Skeletal muscle cell (primary cell): Measurements from ENCODE around the gene NSD1.
"Not testable (repeated sequence)": the region's sequence is repeated elsewhere in the genome, so short reads cannot be mapped to it uniquely, and the experiment has no call there.

Experiments
- DNase-seq: peaks from one replicate; pipeline ENCODE4 v3.0.0-alpha.2; 2010; ENCODE audit warnings: low read depth
- H3K4me3 ChIP-seq: 2 replicates; pipeline ENCODE4 v1.5.1; 2011; ENCODE audit warnings: low read depth, mild to moderate bottlenecking, control low read depth, low read length, moderate library complexity

The NSD1 gene

GRCh38 chr5:177334781-177335700 is 201.5 kb downstream of the NSD1 start:
- no peak for DNase-seq
- no peak overlapping the region for H3K4me3 ChIP-seq

GRCh38 chr5:177335701-177336065 is 202.1 kb downstream of the NSD1 start:
- DNase-seq = no peak
- H3K4me3 ChIP-seq = no peak overlapping the region

- no peak overlapping the region for H3K4me3 ChIP-seq
- no peak for DNase-seq
Observed at GRCh38 chr5:177336112-177336511, 202.5 kb downstream of the NSD1 start.

GRCh38 chr5:177336603-177337494 is 203.3 kb downstream of the NSD1 start:
- DNase-seq = no peak
- no peak overlapping the region for H3K4me3 ChIP-seq

- H3K4me3 ChIP-seq = no peak overlapping the region
- DNase-seq = no peak
Observed at GRCh38 chr5:177338251-177339106, 204.9 kb downstream of the NSD1 start.

- no peak for DNase-seq
- H3K4me3 ChIP-seq = no peak overlapping the region
Observed at GRCh38 chr5:177339107-177339638, 205.6 kb downstream of the NSD1 start.

- H3K4me3 ChIP-seq, DNase-seq: not testable (repeated sequence)
Observed at GRCh38 chr5:177343000-177343399, 209.4 kb downstream of the NSD1 start.

- H3K4me3 ChIP-seq = no peak overlapping the region
- no peak for DNase-seq
Observed at GRCh38 chr5:177343777-177344176, 210.2 kb downstream of the NSD1 start.

- no peak for DNase-seq
- no peak overlapping the region for H3K4me3 ChIP-seq
Observed at GRCh38 chr5:177344891-177345290, 211.3 kb downstream of the NSD1 start.

GRCh38 chr5:177346820-177347219 is 213.2 kb downstream of the NSD1 start:
- H3K4me3 ChIP-seq = no peak overlapping the region
- DNase-seq = no peak

- DNase-seq = no peak
- no peak overlapping the region for H3K4me3 ChIP-seq
Observed at GRCh38 chr5:177347699-177348098, 214.1 kb downstream of the NSD1 start.

- H3K4me3 ChIP-seq = no peak overlapping the region
- no peak for DNase-seq
Observed at GRCh38 chr5:177349362-177349647, 215.7 kb downstream of the NSD1 start.

GRCh38 chr5:177349762-177350161 is 216.2 kb downstream of the NSD1 start:
- H3K4me3 ChIP-seq = no peak overlapping the region
- DNase-seq = no peak
